Stimulated activated CD8-positive, alpha-beta memory T cell treated with anti-CD3 and anti-CD28 coated beads, Interleukin-15, amount 100 ng/mL, for 4 hours (primary cell): ENCODE data around the gene CPT2.
"Not testable (repeated sequence)": the region's sequence is repeated elsewhere in the genome, so short reads cannot be mapped to it uniquely, and the experiment has no call there.

Experiments
- DNase-seq, 2 donors: peaks; one replicate each; pipeline ENCODE4 v3.0.0-alpha.2; 2020; ENCODE audit warnings: low read depth in 2 of 2

The CPT2 gene

GRCh38 chr1:53182111-53182593, 14.5 kb upstream of the CPT2 start:
- peak; percentile 44 to 59 for DNase-seq

- DNase-seq: no peak
Observed at GRCh38 chr1:53182716-53183094, 13.9 kb upstream of the CPT2 start.

- no peak for DNase-seq
Observed at GRCh38 chr1:53183095-53183990, 13.3 kb upstream of the CPT2 start.

- not testable (repeated sequence) for DNase-seq
Observed at GRCh38 chr1:53185955-53186297, 10.7 kb upstream of the CPT2 start.

GRCh38 chr1:53186533-53186932, 10.1 kb upstream of the CPT2 start:
- DNase-seq: no peak

GRCh38 chr1:53187401-53187800, 9.2 kb upstream of the CPT2 start:
- DNase-seq: no peak

- no peak for DNase-seq
Observed at GRCh38 chr1:53188099-53188498, 8.5 kb upstream of the CPT2 start.

- no peak for DNase-seq
Observed at GRCh38 chr1:53189061-53189460, 7.6 kb upstream of the CPT2 start.

GRCh38 chr1:53190210-53190611, 6.4 kb upstream of the CPT2 start:
- no peak for DNase-seq

GRCh38 chr1:53195246-53196016, 1.2 kb upstream of the CPT2 start:
- no peak for DNase-seq

- no peak for DNase-seq
Observed at GRCh38 chr1:53196017-53196484, 573 bp upstream of the CPT2 start.

GRCh38 chr1:53197291-53198200, 922 bp downstream of the CPT2 start:
- DNase-seq: no peak

GRCh38 chr1:53198241-53198651, 1.6 kb downstream of the CPT2 start:
- no peak for DNase-seq

GRCh38 chr1:53203466-53203865, 6.8 kb downstream of the CPT2 start:
- no peak for DNase-seq

- not testable (repeated sequence) for DNase-seq
Observed at GRCh38 chr1:53205496-53205895, 8.9 kb downstream of the CPT2 start.

- not testable (repeated sequence) for DNase-seq
Observed at GRCh38 chr1:53206083-53206685, 9.6 kb downstream of the CPT2 start.

GRCh38 chr1:53206735-53207379, 10.2 kb downstream of the CPT2 start:
- no peak for DNase-seq

- DNase-seq: no peak
Observed at GRCh38 chr1:53207726-53208125, 11.1 kb downstream of the CPT2 start.

- no peak for DNase-seq
Observed at GRCh38 chr1:53210352-53210751, 13.7 kb downstream of the CPT2 start.

GRCh38 chr1:53210954-53211353, 14.3 kb downstream of the CPT2 start:
- no peak for DNase-seq
